ENCODE measurements around the gene NOVA1. TPM values are rescaled to one million over a fixed set of nuclear protein-coding genes. Genes with fewer than 3 reads are reported as not detected.
"Not testable (repeated sequence)": the region's sequence is repeated elsewhere in the genome, so short reads cannot be mapped to it uniquely, and the experiment has no call there.

NOVA1 gene
- 4.8 TPM for polyA plus RNA-seq (2013, experiment 1 of 2; ENCODE audit: insufficient read length)
- 6.0 TPM for polyA plus RNA-seq (2013, experiment 2 of 2; ENCODE audit: insufficient read length)

GRCh38 chr14:26597589-26598080, at the start of gene NOVA1:
NOVA1 (minus strand) TSS chr14:26598033; CDS start chr14:26597436, 597 bp downstream.
- DNase-seq = no peak

GRCh38 chr14:26645057-26645456, 47.2 kb upstream of the NOVA1 start:
- not testable (repeated sequence) for DNase-seq

- peak; percentile 35 for DNase-seq
Observed at GRCh38 chr14:26636561-26636960, 38.7 kb upstream of the NOVA1 start.

- not testable (repeated sequence) for DNase-seq
Observed at GRCh38 chr14:26634946-26635345, 37.1 kb upstream of the NOVA1 start.

GRCh38 chr14:26626256-26626655, 28.4 kb upstream of the NOVA1 start:
- DNase-seq = peak; percentile 42

- DNase-seq = peak; percentile 73
Observed at GRCh38 chr14:26622611-26623010, 24.8 kb upstream of the NOVA1 start.

- peak; percentile 82 for DNase-seq
Observed at GRCh38 chr14:26621807-26622560, 24.2 kb upstream of the NOVA1 start.

GRCh38 chr14:26621364-26621763, 23.5 kb upstream of the NOVA1 start:
- peak; percentile 53 for DNase-seq

GRCh38 chr14:26611259-26611658, 13.4 kb upstream of the NOVA1 start:
- no peak for DNase-seq

- peak; percentile 74 for DNase-seq
Observed at GRCh38 chr14:26606729-26607312, 9.0 kb upstream of the NOVA1 start.

- no peak for DNase-seq
Observed at GRCh38 chr14:26605602-26606001, 7.8 kb upstream of the NOVA1 start.

GRCh38 chr14:26602902-26603301, 5.1 kb upstream of the NOVA1 start:
- DNase-seq = no peak

GRCh38 chr14:26601856-26602255, 4.0 kb upstream of the NOVA1 start:
- DNase-seq = no peak

- no peak for DNase-seq
Observed at GRCh38 chr14:26599291-26599690, 1.5 kb upstream of the NOVA1 start.

GRCh38 chr14:26598672-26599131, 869 bp upstream of the NOVA1 start:
- no peak for DNase-seq

- DNase-seq = peak; percentile 89
Observed at GRCh38 chr14:26598081-26598671, 343 bp upstream of the NOVA1 start.

GRCh38 chr14:26597071-26597588, 703 bp downstream of the NOVA1 start:
- DNase-seq = no peak

GRCh38 chr14:26596543-26597061, 1.2 kb downstream of the NOVA1 start:
- peak; percentile 6 for DNase-seq

GRCh38 chr14:26595926-26596542, 1.8 kb downstream of the NOVA1 start:
- DNase-seq = peak; percentile 1

- no peak for DNase-seq
Observed at GRCh38 chr14:26594756-26595545, 2.9 kb downstream of the NOVA1 start.

- DNase-seq = no peak
Observed at GRCh38 chr14:26594148-26594547, 3.7 kb downstream of the NOVA1 start.

- no peak for DNase-seq
Observed at GRCh38 chr14:26593357-26593756, 4.5 kb downstream of the NOVA1 start.
